Colonic mucosa (tissue), 4 donors: ENCODE data around the gene STX10. TPM values are rescaled to one million over a fixed set of nuclear protein-coding genes. Genes with fewer than 3 reads are reported as not detected.

Experiments
- DNase-seq: peaks from one replicate; pipeline ENCODE4 v3.0.0-alpha.2; 2020
- H3K27ac ChIP-seq: fragments of 200-600 bp; one replicate; pipeline ENCODE4 v1.8.0; 2021
- H3K27me3 ChIP-seq: fragments of 200-600 bp; one replicate; pipeline ENCODE4 v1.8.0; 2021
- H3K36me3 ChIP-seq: fragments of 200-600 bp; one replicate; pipeline ENCODE4 v1.8.0; 2021
- H3K4me1 ChIP-seq: fragments of 200-600 bp; one replicate; pipeline ENCODE4 v1.8.0; 2021; ENCODE audit warnings: mild to moderate bottlenecking
- H3K4me3 ChIP-seq: fragments of 200-600 bp; one replicate; pipeline ENCODE4 v1.8.0; 2021
- H3K9ac ChIP-seq, 2 donors: one replicate each; pipeline ENCODE4 v1.7.0; 2013; ENCODE audit warnings: control low read depth in 2 of 2, low read depth in 2 of 2, low read length in 2 of 2
- H3K9me3 ChIP-seq: fragments of 200-600 bp; one replicate; pipeline ENCODE4 v1.8.0; 2021
- CTCF ChIP-seq: fragments of 200-600 bp; IDR thresholded peaks from one replicate; pipeline ENCODE4 v1.8.0; 2022; ENCODE audit warnings: antibody characterized with exemption, mild to moderate bottlenecking
- intact Hi-C: fragments of 100-400 bp; cut with DNase I; formaldehyde crosslinking; loops from one replicate; pipeline ENCODE4 v1.14.1; 2022
- total RNA-seq, 2 donors: library from RNA; stranded (reverse); fragmentation: NEBNext Ultra II Directional in 1 of 2; extraction: Animal tissue kit (Norgen Biotek cat#: 25700) in 1 of 2; gene quantifications; one replicate each; pipeline ENCODE4 v1.2.1, GENCODE V29; 2021
- donor health status: healthy.
- donor health status: DM: no; HTN: no; CAD: no.
- donor health status: DM: no; HTN: no; CAD: no.

Gene STX10
- total RNA-seq, 2 donors from 2014 or later = 51.0 to 78.2 TPM

DNA sequence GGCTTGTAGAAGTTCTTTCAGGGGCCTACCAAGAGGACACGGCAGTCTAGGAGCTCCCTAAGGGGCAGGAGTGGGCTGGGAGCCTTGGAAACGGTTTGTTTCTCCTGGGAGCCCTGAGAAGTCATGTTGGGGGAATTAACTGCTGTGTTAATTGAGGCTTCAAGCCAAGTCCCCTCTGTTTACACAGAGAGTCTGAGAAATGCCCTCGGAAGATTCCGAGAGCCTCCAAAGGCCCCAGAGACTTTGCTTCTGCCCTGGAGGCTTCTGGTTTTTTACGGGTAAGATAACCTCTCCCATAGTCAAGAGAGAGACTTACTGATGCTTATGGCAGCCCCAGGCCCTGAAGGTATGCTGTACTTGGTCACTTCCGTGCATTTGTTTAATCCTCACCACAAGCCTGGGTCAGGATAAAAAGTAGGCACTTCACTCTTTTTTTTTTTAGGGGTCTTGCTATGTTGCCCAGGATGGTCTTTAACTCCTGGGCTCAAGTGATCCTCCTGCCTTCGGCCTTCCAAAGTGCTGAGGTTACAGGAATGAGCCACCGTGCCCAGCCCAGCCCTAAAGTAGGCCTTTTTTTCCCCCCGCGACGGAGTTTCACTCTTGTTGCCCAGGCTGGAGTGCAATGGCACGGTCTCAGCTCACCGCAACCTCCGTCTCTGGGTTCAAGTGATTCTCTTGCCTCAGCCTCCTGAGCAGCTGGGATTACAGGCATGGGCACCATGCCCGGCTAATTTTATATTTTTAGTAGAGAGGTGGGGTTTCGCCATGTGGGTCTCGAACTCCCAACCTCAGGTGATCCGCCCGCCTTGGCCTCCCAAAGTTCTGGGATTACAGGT, 15.2 kb upstream of the STX10 start:
- Histone ChIP-seq H3K9me3 (no peaks in the 10 kb centered on the region), H3K27me3 (no peaks in the 10 kb centered on the region), H3K36me3 (no peaks in the 10 kb centered on the region), H3K27ac (peak overlapping the region; percentile 99), H3K9ac (peak overlapping the region; percentile 63 to 90), H3K4me1 (peaks cover 36% of the 10 kb centered on the region), H3K4me3 (no peak overlapping the region)
- intact Hi-C loops = no loop called here
- TF ChIP-seq CTCF = no peak
- no peak for DNase-seq

- H3K9ac ChIP-seq = peak overlapping the region; percentile 63 to 90
- peak overlapping the region; percentile 30 for H3K4me3 ChIP-seq
- H3K27me3 ChIP-seq = no peaks in the 10 kb centered on the region
- DNase-seq = peak; percentile 81
- H3K36me3 ChIP-seq = no peaks in the 10 kb centered on the region
- H3K4me1 ChIP-seq = peaks cover 30% of the 10 kb centered on the region
- TF ChIP-seq CTCF = no peak
- H3K27ac ChIP-seq = peak overlapping the region; percentile 99
- H3K9me3 ChIP-seq = no peaks in the 10 kb centered on the region
- intact Hi-C loops = no loop called here
These were observed 14.4 kb upstream of the STX10 start for GRCh38 chr19:13164343-13165161.

DNA sequence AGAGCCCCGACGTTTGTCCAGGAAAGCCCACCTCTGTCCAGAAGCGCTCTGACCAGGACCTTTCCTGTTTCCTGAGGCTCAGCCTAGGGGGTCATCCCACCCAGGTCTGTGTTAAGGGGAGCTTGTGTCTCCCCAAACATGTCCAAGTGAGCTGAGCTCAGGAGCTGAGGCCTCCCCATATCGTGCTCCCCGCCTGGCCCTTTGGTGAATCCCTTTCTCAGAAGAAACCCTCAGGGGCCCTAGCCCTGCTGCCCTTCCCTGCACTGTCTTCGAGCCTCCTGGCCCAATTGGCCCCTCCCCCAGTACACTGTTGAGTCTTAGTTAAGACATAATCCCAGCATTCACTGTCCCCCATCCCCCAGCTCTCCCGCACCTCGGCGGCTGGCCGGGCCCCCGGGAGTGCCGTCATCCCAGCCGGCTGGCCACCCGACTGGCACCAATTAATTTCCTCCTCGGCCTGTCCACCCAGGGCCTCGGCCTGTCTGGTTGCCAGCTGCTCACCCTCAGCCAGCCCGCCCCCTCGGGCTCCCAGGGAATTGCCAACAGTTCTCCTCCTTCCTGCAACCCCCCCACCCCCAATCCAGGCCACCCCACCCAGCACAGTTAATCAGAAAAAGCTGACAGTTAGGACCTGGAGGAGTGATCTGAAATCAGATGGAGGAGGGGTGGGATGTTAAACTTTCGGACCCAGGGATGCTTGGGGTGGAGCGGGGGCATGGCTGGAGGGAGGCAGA, 13.6 kb upstream of the STX10 start:
- no peaks in the 10 kb centered on the region for H3K27me3 ChIP-seq
- peak overlapping the region; percentile 72 to 90 for H3K9ac ChIP-seq
- H3K27ac ChIP-seq = peak overlapping the region; percentile 99
- H3K4me1 ChIP-seq = peaks cover 23% of the 10 kb centered on the region
- TF ChIP-seq CTCF = no peak
- no peaks in the 10 kb centered on the region for H3K9me3 ChIP-seq
- intact Hi-C loops = no loop called here
- no peaks in the 10 kb centered on the region for H3K36me3 ChIP-seq
- DNase-seq = peak; percentile 83
- H3K4me3 ChIP-seq = peak overlapping the region; percentile 30

GRCh38 chr19:13162724-13163608, 12.8 kb upstream of the STX10 start:
- Histone ChIP-seq H3K4me3 (peak overlapping the region; percentile 27), H3K36me3 (no peaks in the 10 kb centered on the region), H3K4me1 (peaks cover 20% of the 10 kb centered on the region), H3K9ac (peak overlapping the region; percentile 72 to 90), H3K27me3 (no peaks in the 10 kb centered on the region), H3K27ac (peak overlapping the region; percentile 99), H3K9me3 (no peaks in the 10 kb centered on the region)
- TF ChIP-seq CTCF = no peak
- intact Hi-C loops = no loop called here
- peak; percentile 99 for DNase-seq
